HepG2 (cell line): ENCODE data around the gene ODAD2.

ENCODE experiments used
- BORCS8-MEF2B ChIP-seq: sonication (generic); formaldehyde crosslinking; IDR thresholded peaks from 2 replicates; pipeline ENCODE4 v1.8.0; 2022; ENCODE audit warnings: mild to moderate bottlenecking, missing genetic modification reagents
- GABPA ChIP-seq, 2 experiments: IDR thresholded peaks; 2 replicates each; pipeline ENCODE4 v1.6.1; 2011 to 2016; ENCODE audit warnings: low read depth in 2 of 2, low read length in 1 of 2, missing biosample characterization in 1 of 2, missing genetic modification characterization in 1 of 2
- HIVEP1 ChIP-seq: sonication (generic); formaldehyde crosslinking; IDR thresholded peaks from 2 replicates; pipeline ENCODE4 v1.4.0; 2020; ENCODE audit warnings: mild to moderate bottlenecking, missing genetic modification reagents
- MAFK ChIP-seq, 2 experiments: IDR thresholded peaks in 1 of 2; conservative IDR thresholded peaks in 1 of 2; 2 replicates each; pipeline ENCODE4 v1.6.1; 2011; ENCODE audit warnings: improper control_type of control experiment in 2 of 2, low read length in 2 of 2
- PAX8 ChIP-seq: sonication (generic); formaldehyde crosslinking; IDR thresholded peaks from 2 replicates; pipeline ENCODE4 v1.8.0; 2022; ENCODE audit warnings: mild to moderate bottlenecking, missing genetic modification reagents, borderline replicate concordance
- PCBP2 ChIP-seq: fragments of 200-400 bp; formaldehyde crosslinking; optimal IDR thresholded peaks from 2 replicates; pipeline ENCODE3; 2018; ENCODE audit warnings: low read length, low read depth; ENCODE audit not compliant: poor library complexity, severe bottlenecking
- SMAD1 ChIP-seq: sonication (generic); formaldehyde crosslinking; IDR thresholded peaks from 2 replicates; pipeline ENCODE4 v1.4.0; 2020; ENCODE audit warnings: missing genetic modification reagents, low read depth, mild to moderate bottlenecking, borderline replicate concordance
- ZNF670 ChIP-seq: sonication (generic); formaldehyde crosslinking; IDR thresholded peaks from 2 replicates; pipeline ENCODE4 v1.8.0; 2022; ENCODE audit warnings: mild to moderate bottlenecking, missing genetic modification reagents, borderline replicate concordance
- ZNF737 ChIP-seq: sonication (generic); formaldehyde crosslinking; IDR thresholded peaks from 2 replicates; pipeline ENCODE4 v1.5.0; 2020; ENCODE audit warnings: missing genetic modification reagents, mild to moderate bottlenecking, borderline replicate concordance
- TF ChIP-seq, protein P1 (sequence below): sonication (generic); formaldehyde crosslinking; IDR thresholded peaks from 2 replicates; pipeline ENCODE4 v1.5.1; 2020; ENCODE audit warnings: missing genetic modification reagents, mild to moderate bottlenecking, borderline replicate concordance
- TF ChIP-seq, protein P2 (sequence below): sonication (generic); formaldehyde crosslinking; IDR thresholded peaks from 2 replicates; pipeline ENCODE4 v1.4.0; 2020; ENCODE audit warnings: low read depth, mild to moderate bottlenecking, missing genetic modification reagents
- TF ChIP-seq, protein P3 (sequence below): sonication (generic); formaldehyde crosslinking; IDR thresholded peaks from 2 replicates; pipeline ENCODE4 v1.5.0; 2020; ENCODE audit warnings: mild to moderate bottlenecking, missing genetic modification reagents, moderate library complexity
- TF ChIP-seq, protein P4 (sequence below): sonication (generic); formaldehyde crosslinking; IDR thresholded peaks from 2 replicates; pipeline ENCODE4 v1.9.0; 2021; ENCODE audit warnings: missing genetic modification reagents, mild to moderate bottlenecking, borderline replicate concordance
- TF ChIP-seq, protein P5 (sequence below): IDR thresholded peaks from 2 replicates; pipeline ENCODE4 v1.6.1; 2012; ENCODE audit warnings: inconsistent platforms

DNA sequence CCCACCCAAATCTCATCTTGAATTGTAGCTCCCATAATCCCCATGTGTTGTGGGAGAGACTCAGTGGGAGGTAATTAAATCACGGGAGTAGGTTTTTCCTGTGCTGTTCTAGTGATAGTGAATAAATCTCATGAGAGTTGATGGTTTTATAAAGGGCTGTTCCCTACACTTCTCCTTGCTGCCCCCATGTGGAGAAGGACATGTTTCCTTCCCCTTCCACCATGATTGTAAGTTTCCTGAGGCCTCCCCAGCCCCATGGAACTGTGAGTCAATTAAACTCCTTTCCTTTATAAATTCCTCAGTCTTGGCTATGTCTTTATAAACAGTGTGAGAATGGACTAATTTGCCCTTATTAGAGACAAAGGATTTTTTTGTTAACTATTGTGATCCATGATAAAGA lies 204.7 kb downstream of the ODAD2 start:
- no peak for TF ChIP-seq ZNF737
- no peak for TF ChIP-seq SMAD1 (CRISPR knock-in tag)
- TF ChIP-seq, protein P1, sequence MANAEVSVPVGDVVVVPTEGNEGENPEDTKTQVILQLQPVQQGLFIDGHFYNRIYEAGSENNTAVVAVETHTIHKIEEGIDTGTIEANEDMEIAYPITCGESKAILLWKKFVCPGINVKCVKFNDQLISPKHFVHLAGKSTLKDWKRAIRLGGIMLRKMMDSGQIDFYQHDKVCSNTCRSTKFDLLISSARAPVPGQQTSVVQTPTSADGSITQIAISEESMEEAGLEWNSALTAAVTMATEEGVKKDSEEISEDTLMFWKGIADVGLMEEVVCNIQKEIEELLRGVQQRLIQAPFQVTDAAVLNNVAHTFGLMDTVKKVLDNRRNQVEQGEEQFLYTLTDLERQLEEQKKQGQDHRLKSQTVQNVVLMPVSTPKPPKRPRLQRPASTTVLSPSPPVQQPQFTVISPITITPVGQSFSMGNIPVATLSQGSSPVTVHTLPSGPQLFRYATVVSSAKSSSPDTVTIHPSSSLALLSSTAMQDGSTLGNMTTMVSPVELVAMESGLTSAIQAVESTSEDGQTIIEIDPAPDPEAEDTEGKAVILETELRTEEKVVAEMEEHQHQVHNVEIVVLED (CRISPR knock-in tag), result no peak
- no peak for TF ChIP-seq PAX8
- TF ChIP-seq MAFK (conservative IDR thresholded peaks at IDR 0.05 in 1 of 2, IDR thresholded peaks at IDR 0.05 in 1 of 2; ENCODE audit: low read length in 2 of 2), result no peak
- TF ChIP-seq PCBP2, result no peak
- TF ChIP-seq, protein P2, sequence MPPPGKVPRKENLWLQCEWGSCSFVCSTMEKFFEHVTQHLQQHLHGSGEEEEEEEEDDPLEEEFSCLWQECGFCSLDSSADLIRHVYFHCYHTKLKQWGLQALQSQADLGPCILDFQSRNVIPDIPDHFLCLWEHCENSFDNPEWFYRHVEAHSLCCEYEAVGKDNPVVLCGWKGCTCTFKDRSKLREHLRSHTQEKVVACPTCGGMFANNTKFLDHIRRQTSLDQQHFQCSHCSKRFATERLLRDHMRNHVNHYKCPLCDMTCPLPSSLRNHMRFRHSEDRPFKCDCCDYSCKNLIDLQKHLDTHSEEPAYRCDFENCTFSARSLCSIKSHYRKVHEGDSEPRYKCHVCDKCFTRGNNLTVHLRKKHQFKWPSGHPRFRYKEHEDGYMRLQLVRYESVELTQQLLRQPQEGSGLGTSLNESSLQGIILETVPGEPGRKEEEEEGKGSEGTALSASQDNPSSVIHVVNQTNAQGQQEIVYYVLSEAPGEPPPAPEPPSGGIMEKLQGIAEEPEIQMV, result no peak
- TF ChIP-seq, protein P3, sequence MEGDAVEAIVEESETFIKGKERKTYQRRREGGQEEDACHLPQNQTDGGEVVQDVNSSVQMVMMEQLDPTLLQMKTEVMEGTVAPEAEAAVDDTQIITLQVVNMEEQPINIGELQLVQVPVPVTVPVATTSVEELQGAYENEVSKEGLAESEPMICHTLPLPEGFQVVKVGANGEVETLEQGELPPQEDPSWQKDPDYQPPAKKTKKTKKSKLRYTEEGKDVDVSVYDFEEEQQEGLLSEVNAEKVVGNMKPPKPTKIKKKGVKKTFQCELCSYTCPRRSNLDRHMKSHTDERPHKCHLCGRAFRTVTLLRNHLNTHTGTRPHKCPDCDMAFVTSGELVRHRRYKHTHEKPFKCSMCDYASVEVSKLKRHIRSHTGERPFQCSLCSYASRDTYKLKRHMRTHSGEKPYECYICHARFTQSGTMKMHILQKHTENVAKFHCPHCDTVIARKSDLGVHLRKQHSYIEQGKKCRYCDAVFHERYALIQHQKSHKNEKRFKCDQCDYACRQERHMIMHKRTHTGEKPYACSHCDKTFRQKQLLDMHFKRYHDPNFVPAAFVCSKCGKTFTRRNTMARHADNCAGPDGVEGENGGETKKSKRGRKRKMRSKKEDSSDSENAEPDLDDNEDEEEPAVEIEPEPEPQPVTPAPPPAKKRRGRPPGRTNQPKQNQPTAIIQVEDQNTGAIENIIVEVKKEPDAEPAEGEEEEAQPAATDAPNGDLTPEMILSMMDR, result peak; percentile 17; the same call in 1 of the 2 replicates
- TF ChIP-seq, protein P4, sequence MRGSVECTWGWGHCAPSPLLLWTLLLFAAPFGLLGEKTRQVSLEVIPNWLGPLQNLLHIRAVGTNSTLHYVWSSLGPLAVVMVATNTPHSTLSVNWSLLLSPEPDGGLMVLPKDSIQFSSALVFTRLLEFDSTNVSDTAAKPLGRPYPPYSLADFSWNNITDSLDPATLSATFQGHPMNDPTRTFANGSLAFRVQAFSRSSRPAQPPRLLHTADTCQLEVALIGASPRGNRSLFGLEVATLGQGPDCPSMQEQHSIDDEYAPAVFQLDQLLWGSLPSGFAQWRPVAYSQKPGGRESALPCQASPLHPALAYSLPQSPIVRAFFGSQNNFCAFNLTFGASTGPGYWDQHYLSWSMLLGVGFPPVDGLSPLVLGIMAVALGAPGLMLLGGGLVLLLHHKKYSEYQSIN (CRISPR knock-in tag), result no peak
- TF ChIP-seq, protein P5, sequence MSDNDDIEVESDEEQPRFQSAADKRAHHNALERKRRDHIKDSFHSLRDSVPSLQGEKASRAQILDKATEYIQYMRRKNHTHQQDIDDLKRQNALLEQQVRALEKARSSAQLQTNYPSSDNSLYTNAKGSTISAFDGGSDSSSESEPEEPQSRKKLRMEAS, result no peak
- no peak for TF ChIP-seq ZNF670 (CRISPR knock-in tag)
- TF ChIP-seq GABPA (IDR thresholded peaks at IDR 0.05; ENCODE audit: low read depth, low read length), result no peak
- TF ChIP-seq GABPA (CRISPR knock-in tag; IDR thresholded peaks at IDR 0.05; ENCODE audit: low read depth), result no peak
- no peak for TF ChIP-seq BORCS8-MEF2B (CRISPR knock-in tag)
- TF ChIP-seq HIVEP1 (CRISPR knock-in tag), result no peak
